ENCODE data around the gene LGI4. TPM values are rescaled to one million over a fixed set of nuclear protein-coding genes. Genes with fewer than 3 reads are reported as not detected.

The LGI4 gene
- total RNA-seq, 1 experiment from 2014 or later, result not detected

- peak; percentile 72 for DNase-seq (ENCODE audit: low read depth)
Observed at GRCh38 chr19:35123573-35123972, 11.3 kb downstream of the LGI4 start.

- no peak for DNase-seq (ENCODE audit: low read depth)
Observed at GRCh38 chr19:35122687-35123551, 11.9 kb downstream of the LGI4 start.

- DNase-seq (ENCODE audit: low read depth), result peak; percentile 42
Observed at GRCh38 chr19:35120898-35121297, 14.0 kb downstream of the LGI4 start.

GRCh38 chr19:35120492-35120891, 14.4 kb downstream of the LGI4 start:
- DNase-seq (ENCODE audit: low read depth), result peak; percentile 84

- DNase-seq (ENCODE audit: low read depth), result no peak
Observed at GRCh38 chr19:35119578-35120155, 15.2 kb downstream of the LGI4 start.

DNA sequence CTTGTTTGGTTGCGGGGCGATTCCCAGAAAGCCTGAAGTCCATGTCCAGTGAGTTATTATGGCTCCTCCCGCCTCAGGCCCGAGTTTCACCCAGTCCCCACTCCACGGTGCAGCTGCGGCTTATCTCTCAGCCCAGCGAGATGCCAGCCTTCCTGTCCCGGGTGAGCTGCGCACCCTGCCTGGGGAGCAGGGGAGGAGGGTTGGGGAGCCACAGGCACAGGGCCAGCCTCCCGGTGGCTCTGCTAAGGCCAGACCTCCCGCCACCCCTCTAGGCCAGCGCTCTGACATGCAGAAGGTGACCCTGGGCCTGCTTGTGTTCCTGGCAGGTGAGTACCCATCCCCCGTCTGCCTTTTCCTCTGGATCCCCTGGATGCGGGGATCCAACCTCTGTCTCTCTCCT, 15.8 kb downstream of the LGI4 start:
- DNase-seq (ENCODE audit: low read depth), result no peak

DNA sequence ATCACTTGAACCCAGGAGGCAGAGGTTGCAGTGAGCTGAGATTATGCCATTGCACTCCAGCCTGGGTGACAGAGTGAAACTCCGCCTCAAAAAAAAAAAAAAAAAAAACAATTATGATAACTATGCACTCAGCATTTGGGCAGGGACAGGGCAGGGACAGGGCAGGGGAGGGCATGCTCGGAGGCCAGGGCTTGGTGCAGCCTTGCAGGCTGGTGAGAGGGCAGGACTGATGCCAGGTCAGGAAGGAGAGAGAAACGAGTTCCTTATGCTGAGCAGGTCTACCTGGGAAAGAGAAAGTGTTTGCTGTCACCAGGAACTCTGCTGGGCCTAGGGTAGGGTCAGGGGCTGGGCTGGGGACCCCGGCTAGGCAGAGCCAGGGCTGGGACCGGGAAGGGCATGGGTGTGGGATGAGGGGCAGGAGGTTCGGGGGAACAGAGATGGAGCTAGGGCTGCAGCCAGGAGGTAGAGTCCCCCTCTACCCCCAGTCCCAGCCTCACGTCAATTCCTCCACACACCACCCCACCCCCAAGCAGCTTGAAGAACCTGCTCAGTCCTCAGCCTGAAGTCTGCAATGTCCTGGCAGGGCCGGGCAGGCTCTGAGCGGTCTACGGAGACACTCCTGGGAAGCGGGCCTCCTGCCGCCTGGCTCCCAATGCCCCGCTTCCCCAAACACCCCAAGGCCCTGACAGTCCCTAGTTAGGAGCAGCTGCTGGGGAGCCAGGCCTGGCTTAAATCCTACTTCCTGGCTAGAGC, 16.4 kb downstream of the LGI4 start:
- no peak for DNase-seq (ENCODE audit: low read depth)

GRCh38 chr19:35117799-35118198, 17.1 kb downstream of the LGI4 start:
- DNase-seq (ENCODE audit: low read depth), result no peak

DNA sequence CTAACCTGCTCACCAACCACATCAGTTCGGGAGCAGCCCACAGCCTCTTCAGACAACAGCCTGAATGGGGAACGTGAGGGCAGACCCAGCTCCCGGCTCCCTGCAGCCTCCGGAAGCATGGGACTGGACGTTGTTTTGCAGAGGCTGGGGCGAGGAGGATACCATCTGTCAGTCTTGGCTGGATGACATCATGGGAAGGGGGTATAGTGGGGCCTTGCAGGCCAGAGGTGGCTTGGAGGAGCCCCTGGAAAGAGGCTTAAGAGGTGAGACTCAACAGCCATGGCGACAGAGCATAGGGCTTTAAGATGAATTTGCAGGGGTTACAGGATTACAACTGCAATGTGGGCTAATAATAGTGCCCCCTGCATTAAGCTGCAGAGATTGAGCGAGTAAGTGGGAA, 17.7 kb downstream of the LGI4 start:
- DNase-seq (ENCODE audit: low read depth), result no peak

- DNase-seq (ENCODE audit: low read depth), result no peak
Observed at GRCh38 chr19:35116072-35116801, 18.6 kb downstream of the LGI4 start.

DNA sequence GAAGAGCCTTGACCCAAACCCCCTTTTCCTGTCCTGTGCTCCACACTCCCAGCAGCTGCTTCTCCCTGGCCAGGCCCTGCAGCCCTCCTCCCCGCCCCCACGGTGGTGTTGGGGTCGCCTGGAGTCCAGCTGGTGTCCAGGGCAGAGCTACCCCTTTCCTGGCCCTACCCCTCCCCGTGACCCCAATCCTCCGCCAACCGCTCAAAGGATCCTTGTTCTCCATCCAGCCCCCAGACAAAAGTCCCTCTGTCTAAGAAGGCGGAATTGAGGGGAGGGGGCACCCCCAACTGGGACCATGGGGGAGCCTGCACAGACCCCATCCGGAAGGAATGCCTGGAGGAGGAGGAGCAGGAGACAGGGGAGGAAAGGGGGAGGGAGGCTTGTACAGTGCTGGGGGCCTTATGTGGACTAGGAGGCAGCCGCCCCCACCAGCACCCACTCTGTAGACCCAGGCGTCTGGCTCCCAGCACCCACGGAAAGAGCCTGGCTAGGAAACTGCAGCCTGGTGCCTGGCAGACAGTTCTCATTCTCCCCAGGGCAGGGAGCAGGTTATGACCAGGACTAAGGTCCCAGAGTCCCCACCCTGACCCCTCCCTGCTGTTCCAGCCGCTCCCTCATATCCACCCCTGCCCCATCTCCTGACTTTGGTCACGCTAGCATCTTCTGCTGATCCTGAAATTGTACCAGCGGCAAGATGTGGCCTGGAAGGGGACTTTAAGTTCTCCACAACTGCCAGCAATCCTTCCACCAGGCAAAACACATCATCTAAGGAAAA, 19.5 kb downstream of the LGI4 start, which contains the start of gene FXYD3:
Gene FXYD3, plus strand, starts transcription at position 647 of the 775 bp plus-strand sequence. CDS start 3,554 bp downstream, outside the sequence.
- no peak for DNase-seq (ENCODE audit: low read depth)

- DNase-seq (ENCODE audit: low read depth), result peak; percentile 63
Observed at GRCh38 chr19:35114353-35115176, 20.3 kb downstream of the LGI4 start.

GRCh38 chr19:35112995-35113688, 21.7 kb downstream of the LGI4 start:
- no peak for DNase-seq (ENCODE audit: low read depth)

GRCh38 chr19:35110974-35111373, 23.9 kb downstream of the LGI4 start:
- no peak for DNase-seq (ENCODE audit: low read depth)

- peak; percentile 50 for DNase-seq (ENCODE audit: low read depth)
Observed at GRCh38 chr19:35109395-35110112, 25.3 kb downstream of the LGI4 start.

GRCh38 chr19:35108730-35109129, 26.1 kb downstream of the LGI4 start:
- DNase-seq (ENCODE audit: low read depth), result no peak

GRCh38 chr19:35107545-35107944, 27.3 kb downstream of the LGI4 start:
- DNase-seq (ENCODE audit: low read depth), result peak; percentile 36

DNA sequence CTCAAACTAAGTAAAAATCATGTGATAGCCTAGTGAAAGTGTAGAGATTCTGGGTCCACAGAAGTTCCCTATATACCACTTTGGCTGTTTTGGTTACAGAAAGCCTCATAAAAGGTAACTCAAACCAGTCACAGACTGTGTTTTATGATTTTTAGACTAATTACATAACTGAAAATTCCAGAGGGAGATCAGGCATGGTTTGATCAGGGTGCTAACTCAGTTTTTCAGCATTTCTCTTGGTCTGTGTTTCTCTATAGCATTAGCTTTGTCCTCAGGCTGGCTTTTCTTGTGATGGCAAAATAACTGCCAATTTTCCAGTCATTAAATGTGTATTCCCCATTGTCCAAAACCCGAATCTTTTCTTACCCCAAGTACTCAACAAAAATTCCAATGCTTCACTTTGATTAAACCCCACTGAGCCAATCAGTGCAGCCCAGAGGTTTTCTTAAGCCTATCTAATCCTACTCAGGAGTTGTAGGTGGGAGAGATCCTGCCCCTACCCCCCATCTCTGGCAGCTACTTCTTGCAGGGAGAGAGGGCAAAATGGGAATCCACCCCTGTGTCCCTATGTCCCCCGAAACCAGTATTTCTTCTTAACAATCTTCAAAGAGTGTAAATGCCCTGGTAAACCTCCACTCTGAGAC, 27.8 kb downstream of the LGI4 start:
- no peak for DNase-seq (ENCODE audit: low read depth)

GRCh38 chr19:35106291-35106583, 28.6 kb downstream of the LGI4 start:
- no peak for DNase-seq (ENCODE audit: low read depth)
